Heart left ventricle (tissue), 16 donors: Measurements from ENCODE around the gene VDAC1. TPM values are rescaled to one million over a fixed set of nuclear protein-coding genes. Genes with fewer than 3 reads are reported as not detected.

Source experiments
- ATAC-seq, 4 donors: fragments of 200-7000 bp; cut with Tn5 transposase; one replicate each; pipeline ENCODE4 v1.9.1; 2020 to 2022; ENCODE audit warnings: moderate library complexity in 4 of 4, mild to moderate bottlenecking in 3 of 4, moderate number of reproducible peaks in 1 of 4
- DNase-seq, 5 donors: peaks; one replicate each; pipeline ENCODE4 v3.0.0-alpha.2; 2020
- H3K27ac ChIP-seq, 12 donors: fragments of 200-600 bp; sonication (generic) in 4 of 12; one replicate each; pipeline versions ENCODE4 v1.5.0 to v1.8.0; 2016 to 2022; ENCODE audit warnings: mild to moderate bottlenecking in 2 of 12
- H3K27me3 ChIP-seq, 9 donors: fragments of 200-600 bp; sonication (generic) in 2 of 9; one replicate each; pipeline versions ENCODE4 v1.5.1 to v1.8.0; 2016 to 2022; ENCODE audit warnings: mild to moderate bottlenecking in 3 of 9
- H3K36me3 ChIP-seq, 9 donors: fragments of 200-600 bp; sonication (generic) in 2 of 9; one replicate each; pipeline versions ENCODE4 v1.5.0 to v1.8.0; 2018 to 2022; ENCODE audit warnings: mild to moderate bottlenecking in 2 of 9
- H3K4me1 ChIP-seq, 12 donors: fragments of 200-600 bp; sonication (generic) in 4 of 12; one replicate each; pipeline versions ENCODE4 v1.5.0 to v1.8.0; 2016 to 2022; ENCODE audit warnings: mild to moderate bottlenecking in 3 of 12
- H3K4me3 ChIP-seq, 12 donors: fragments of 200-600 bp; sonication (generic) in 4 of 12; one replicate each; pipeline versions ENCODE4 v1.5.0 to v1.8.0; 2017 to 2022; ENCODE audit warnings: mild to moderate bottlenecking in 9 of 12, moderate library complexity in 4 of 12
- H3K9me3 ChIP-seq, 12 donors: fragments of 200-600 bp; sonication (generic) in 4 of 12; one replicate each; pipeline versions ENCODE4 v1.5.0 to v1.8.0; 2016 to 2022; ENCODE audit warnings: mild to moderate bottlenecking in 1 of 12
- CTCF ChIP-seq, 12 donors: fragments of 200-600 bp; sonication (generic) in 4 of 12; IDR thresholded peaks; one replicate each; pipeline versions ENCODE4 v1.5.0 to v1.8.0; 2018 to 2022; ENCODE audit warnings: antibody characterized with exemption in 12 of 12, mild to moderate bottlenecking in 5 of 12
- POLR2A ChIP-seq, 2 donors: fragments of 450-650 bp; IDR thresholded peaks; one replicate each; pipeline ENCODE4 v1.6.1; 2017; ENCODE audit warnings: antibody characterized with exemption in 2 of 2, mild to moderate bottlenecking in 2 of 2, moderate library complexity in 2 of 2
- WGBS, 4 donors: extraction: QIAGEN DNeasy Blood & Tissue Kit in 2 of 4; methylation state at CpG; one replicate each; pipeline versions ENCODE4 v1.1.5 to v1.1.7; 2013 to 2018; 5-methylcytosine and 5-hydroxymethylcytosine counted together
- intact Hi-C, 10 donors: fragments of 100-400 bp; cut with DNase I; formaldehyde crosslinking; loops; one replicate each; pipeline versions ENCODE4 v1.11.1 to v1.14.2; 2022
- polyA plus RNA-seq, 2 donors: library from polyadenylated mRNA; stranded (reverse); fragments of 200-250 nt; gene quantifications; one replicate each; pipeline ENCODE4 v1.2.3, GENCODE V29; 2013
- total RNA-seq, 9 donors: library from RNA; depleted of rRNA in 2 of 9; stranded (reverse); fragments of >200 nt in 2 of 9; fragmentation: NEBNext Ultra II Directional in 3 of 9; extraction: Animal tissue kit (Norgen Biotek cat#: 25700) in 3 of 9; gene quantifications; one replicate each; pipeline versions ENCODE4 v1.1.0 to v1.2.4, GENCODE V29; 2016 to 2023
- donor health status: ischemic (EF 13 %, LVEDD 7.1; RV severe dilation, severe dysfunction).
- donor health status: healthy with polysubstance abuse.
- donor health status: DM: no; HTN: yes; CAD: no.
- donor health status: DM: no; HTN: no; CAD: no.
- donor health status: ischemic (EF 25% LVEDD 6.9; RV normal size, moderate dysfunction).
- donor health status: ischemic (EF 25% LVEDD 5.7; RV mildly dilated, moderate dysfunction).
- donor health status: healthy.
- donor health status: DM: yes; HTN: yes; CAD: no.
- donor health status: ischemic (EF 35%, LVEDD 5.7; RV mildly dilated, moderate dysfunction).
- donor health status: nonischemic (EF 11% LVEDD 7.7; RV severe dilation, severe dysfunction).
- donor health status: DM: yes; HTN: yes; CAD: no.
- donor health status: PGD.
- donor health status: ischemic (EF 29% LVEDD 5.4; RV normal size, mild dysfunction).
- donor health status: nonischemic (EF 23%, LVEDD 6.1; RV moderate dilation, normal function).

The VDAC1 gene
- total and polyA plus RNA-seq, 11 donors: 379 to 596 (median 442) TPM

DNA sequence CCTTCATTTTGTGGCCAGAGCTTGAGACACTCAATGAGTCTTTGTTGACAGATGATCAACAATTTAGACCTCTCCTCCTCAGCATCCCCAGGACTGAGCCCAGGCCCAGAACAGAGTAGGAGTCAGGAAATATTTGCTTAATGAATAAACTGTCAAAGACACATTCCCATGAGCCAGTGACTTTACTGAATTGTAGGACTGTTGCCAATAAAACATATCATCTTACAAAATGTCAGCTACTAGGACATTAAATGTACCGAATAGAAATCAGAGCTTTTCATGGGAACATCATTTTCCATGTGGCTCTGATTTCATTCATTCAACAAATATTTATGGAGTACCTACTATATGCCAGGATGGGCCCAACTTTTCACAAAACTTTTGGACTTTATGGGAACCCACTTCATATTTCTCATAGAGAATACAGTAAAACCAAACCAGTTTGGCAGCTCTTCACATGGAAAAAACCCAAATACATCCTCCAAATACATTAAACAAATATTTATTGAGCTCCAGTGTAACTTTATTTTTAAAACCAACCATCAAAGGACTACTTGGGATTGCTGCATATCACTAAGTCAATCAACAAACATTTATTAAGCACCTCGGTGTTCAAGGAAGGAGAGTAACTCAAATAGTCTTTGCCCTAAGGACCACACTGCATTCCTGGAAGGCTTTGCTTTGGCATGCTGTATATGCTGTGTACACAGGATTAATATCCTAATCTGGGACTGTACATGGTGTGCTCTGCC is 11.4 kb downstream of the VDAC1 start:
- H3K4me3 ChIP-seq: no peak overlapping the region
- peak in 2 of 4 donors; percentile 15 to 22 for ATAC-seq

GRCh38 chr5:133992429-133993155 is 12.2 kb downstream of the VDAC1 start:
- ATAC-seq: peak; percentile 66 to 83 (median 78)
- Histone ChIP-seq H3K27ac (peak overlapping the region; percentile 10 to 90 (median 78)), H3K27me3 (no peaks in the 10 kb centered on the region), H3K36me3 (peaks cover 0 to 49% (median 43%) of the 10 kb centered on the region in 9 donors), H3K4me3 (no peak overlapping the region), H3K9me3 (no peaks in the 10 kb centered on the region), H3K4me1 (peaks cover 5 to 76% (median 52%) of the 10 kb centered on the region in 12 donors)
- DNase-seq: peak in 4 of 5 donors; percentile 66 to 79 (median 70)
- 38 to 51% (median 42%) methylated on average over 8 of the region's 8 CpGs for whole genome bisulfite sequencing, 4 donors
- TF ChIP-seq POLR2A (IDR thresholded peaks at IDR 0.05): no peak
- TF ChIP-seq CTCF (IDR thresholded peaks at IDR 0.05): no peak
- intact Hi-C loops: no loop called here

More for the DNA sequence above, 11.4 kb downstream of the VDAC1 start:
- TF ChIP-seq POLR2A (IDR thresholded peaks at IDR 0.05) (no peak), CTCF (IDR thresholded peaks at IDR 0.05) (no peak)
- H3K9me3 ChIP-seq: no peaks in the 10 kb centered on the region
- peak overlapping the region in 11 of 12 donors; percentile 35 to 90 (median 78) for H3K27ac ChIP-seq
- no peak for DNase-seq
- intact Hi-C loops: no loop called here
- WGBS, 4 donors: 24 to 47% (median 38%) methylated on average over 2 of the region's 2 CpGs
- peaks cover 5 to 83% (median 52%) of the 10 kb centered on the region in 12 donors for H3K4me1 ChIP-seq
- H3K36me3 ChIP-seq: peaks cover 0 to 41% (median 36%) of the 10 kb centered on the region in 9 donors
- H3K27me3 ChIP-seq: no peaks in the 10 kb centered on the region

DNA sequence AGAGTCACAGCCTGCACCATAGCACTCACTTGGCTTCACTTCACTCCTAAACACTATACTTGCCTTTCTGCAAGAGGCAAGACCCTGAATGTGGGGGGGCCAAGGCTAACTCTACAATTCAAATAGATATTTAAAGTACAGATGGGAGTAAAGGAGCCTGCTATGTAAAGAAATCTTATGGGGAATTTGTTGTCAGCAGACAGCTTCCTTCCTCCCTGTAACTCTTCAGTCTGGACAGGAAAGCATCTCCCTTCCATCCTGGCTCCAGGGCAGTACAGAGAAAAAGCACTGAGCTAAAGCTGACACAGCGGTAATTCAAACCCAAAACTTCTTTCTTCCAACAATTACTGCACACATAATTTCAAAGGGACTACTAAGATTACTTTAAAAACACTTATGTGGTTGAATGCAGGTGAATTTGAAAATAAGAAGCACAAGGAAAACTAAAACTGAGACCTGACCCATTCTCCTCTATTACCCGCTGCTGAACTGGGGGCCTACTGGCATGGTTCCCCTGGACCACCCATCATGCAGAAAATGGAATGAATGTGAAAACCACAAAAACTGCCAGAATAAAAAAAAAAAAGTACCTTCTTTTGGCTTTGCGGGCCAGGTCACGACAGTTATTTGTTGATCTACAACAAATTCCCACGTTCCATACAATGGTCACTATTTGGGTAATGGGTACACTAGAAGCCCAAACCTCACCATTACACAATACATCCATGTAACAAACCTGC is 13.4 kb downstream of the VDAC1 start:
- 92 to 95% (median 93%) methylated on average over 5 of the region's 5 CpGs for WGBS, 4 donors
- no peak for DNase-seq
- no peaks in the 10 kb centered on the region for H3K27me3 ChIP-seq
- TF ChIP-seq POLR2A (IDR thresholded peaks at IDR 0.05) (no peak), CTCF (IDR thresholded peaks at IDR 0.05) (no peak)
- no peaks in the 10 kb centered on the region for H3K9me3 ChIP-seq
- intact Hi-C loops: no loop called here
- no peak for ATAC-seq
- H3K4me1 ChIP-seq: peaks cover 5 to 63% (median 44%) of the 10 kb centered on the region in 12 donors
- H3K36me3 ChIP-seq: peaks cover 0 to 61% (median 56%) of the 10 kb centered on the region in 9 donors
- H3K4me3 ChIP-seq: no peak overlapping the region
- peak overlapping the region in 8 of 12 donors; percentile 11 to 90 (median 78) for H3K27ac ChIP-seq
